CD4-positive, alpha-beta T cell treated with Interleukin-4 for 1 hour (primary cell): Measurements from ENCODE around the gene ADARB1.
A peak's percentile ranks its signal among the peaks of the same experiment; 100 is the strongest.

Source experiments
- DNase-seq, 2 donors: peaks; one replicate each; pipeline ENCODE4 v3.0.0-alpha.2; 2020 to 2022

Gene ADARB1

DNA sequence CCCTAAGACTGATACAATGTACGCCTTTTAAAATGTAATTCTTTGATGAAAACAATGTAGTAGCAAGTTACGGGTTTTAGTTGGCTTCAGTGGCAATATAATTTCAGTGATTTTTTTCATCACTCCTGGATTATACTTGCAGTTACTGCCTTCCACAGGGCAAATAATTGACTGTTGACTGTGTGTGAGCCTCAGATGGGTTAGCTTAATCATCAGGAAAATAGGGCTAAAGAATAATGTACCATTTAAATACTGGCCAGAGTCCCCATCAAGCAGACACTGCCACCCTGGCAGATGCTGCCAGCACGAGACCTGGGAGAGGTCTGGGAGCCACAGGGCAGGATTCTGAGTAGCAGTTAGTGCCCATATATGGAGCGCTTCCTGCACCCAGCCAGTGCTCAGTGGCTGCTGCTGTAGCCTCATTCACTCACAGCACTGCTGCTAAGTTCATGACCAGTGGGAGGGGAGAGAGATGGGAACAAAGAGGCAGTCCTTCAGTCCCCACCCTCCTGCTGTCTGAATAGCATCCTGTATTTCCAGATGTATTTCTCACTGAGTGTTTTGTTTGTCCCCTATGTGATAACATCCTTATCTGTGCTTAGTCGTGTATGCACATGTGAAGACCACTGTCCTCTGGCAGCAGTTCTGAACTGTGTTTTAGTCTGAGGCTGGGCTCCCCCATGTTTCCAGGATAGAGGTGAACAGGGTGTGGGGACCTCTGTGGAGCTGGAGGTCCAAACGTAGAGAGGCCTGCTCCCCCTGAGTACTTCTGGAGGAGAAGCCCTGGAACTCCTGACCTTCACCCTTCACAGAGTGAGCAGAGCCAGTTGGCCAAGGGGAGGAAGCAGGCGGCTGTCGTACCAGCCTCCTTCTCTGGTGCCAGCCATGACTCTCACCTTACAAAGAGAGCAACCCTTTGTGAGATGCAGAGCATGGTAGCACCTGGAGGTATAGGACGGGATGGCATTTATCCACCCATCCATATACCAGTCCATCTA, 80.4 kb downstream of the ADARB1 start:
- peak in 1 of 2 donors; percentile 57 for DNase-seq

- no peak for DNase-seq
Measured at GRCh38 chr21:45155910-45156309, 81.5 kb downstream of the ADARB1 start.

DNA sequence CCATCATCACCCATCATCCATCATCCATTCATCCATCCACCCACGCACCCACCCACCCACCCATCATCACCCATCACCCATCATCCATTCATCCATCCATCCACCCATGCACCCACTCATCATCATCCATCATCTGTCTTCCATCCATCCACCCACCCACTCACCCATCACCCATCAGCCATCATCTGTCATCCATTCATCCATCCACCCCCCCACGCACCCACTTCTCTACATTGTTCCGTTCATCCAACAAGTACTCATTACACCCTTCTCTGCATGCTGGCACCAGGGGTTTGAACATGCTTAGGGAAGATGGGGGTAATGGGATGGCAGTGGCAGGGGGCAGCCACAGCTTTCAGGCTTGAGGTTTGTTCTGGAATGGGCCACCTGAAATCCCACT, 82.1 kb downstream of the ADARB1 start:
- DNase-seq = no peak

GRCh38 chr21:45157932-45158331, 83.6 kb downstream of the ADARB1 start:
- no peak for DNase-seq

- DNase-seq = no peak
Measured at GRCh38 chr21:45158491-45159423, 84.4 kb downstream of the ADARB1 start.

DNA sequence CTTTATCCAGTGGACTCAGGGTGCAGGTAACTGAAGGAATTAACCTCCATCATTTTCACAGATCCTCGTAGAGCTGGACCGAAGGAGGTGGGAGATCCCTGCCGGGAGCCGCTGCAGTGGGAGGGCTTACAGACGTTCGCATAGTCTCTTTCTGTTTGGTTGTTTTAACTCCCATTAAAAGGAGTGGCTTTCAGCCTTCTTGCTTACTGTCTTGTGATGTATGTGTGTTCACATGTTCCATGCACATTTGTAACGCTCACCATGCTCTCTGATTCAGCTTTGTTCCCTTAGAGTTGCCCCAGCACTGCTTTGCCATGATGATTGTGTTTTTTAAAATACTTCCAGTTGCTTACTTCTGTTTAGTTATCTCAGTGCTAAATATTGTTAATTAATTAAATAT, 85.8 kb downstream of the ADARB1 start:
- DNase-seq = no peak

GRCh38 chr21:45161038-45161945, 86.9 kb downstream of the ADARB1 start:
- no peak for DNase-seq

- no peak for DNase-seq
Measured at GRCh38 chr21:45162115-45162514, 87.7 kb downstream of the ADARB1 start.

GRCh38 chr21:45162809-45163208, 88.4 kb downstream of the ADARB1 start:
- no peak for DNase-seq

- DNase-seq = no peak
Measured at GRCh38 chr21:45163413-45164123, 89.2 kb downstream of the ADARB1 start.

- DNase-seq = no peak
Measured at GRCh38 chr21:45164124-45164511, 89.7 kb downstream of the ADARB1 start.

- DNase-seq = no peak
Measured at GRCh38 chr21:45164838-45165237, 90.5 kb downstream of the ADARB1 start.

GRCh38 chr21:45166931-45167330, 92.6 kb downstream of the ADARB1 start:
- DNase-seq = no peak

DNA sequence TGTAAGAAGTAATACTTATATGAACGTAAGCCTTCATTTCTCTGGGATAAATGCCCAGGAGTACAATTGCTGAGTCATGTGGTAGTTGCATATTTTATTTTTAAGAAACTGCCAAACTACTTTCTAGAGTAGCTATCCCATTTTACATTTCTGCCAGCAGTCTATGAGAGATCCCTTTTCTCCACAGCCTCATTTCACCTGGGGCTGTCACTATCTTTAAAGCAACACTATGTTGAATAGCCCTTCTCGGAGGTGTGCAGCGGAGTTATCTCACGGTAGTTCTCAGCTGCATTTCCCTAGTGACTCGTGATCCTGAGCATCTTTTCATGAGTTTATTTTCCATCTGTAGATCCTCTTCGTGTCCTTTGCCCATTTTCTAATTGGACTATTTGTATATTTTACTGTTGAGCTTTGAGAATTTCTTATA, 93.4 kb downstream of the ADARB1 start:
- DNase-seq = no peak

- DNase-seq = no peak
Measured at GRCh38 chr21:45168522-45168921, 94.1 kb downstream of the ADARB1 start.

DNA sequence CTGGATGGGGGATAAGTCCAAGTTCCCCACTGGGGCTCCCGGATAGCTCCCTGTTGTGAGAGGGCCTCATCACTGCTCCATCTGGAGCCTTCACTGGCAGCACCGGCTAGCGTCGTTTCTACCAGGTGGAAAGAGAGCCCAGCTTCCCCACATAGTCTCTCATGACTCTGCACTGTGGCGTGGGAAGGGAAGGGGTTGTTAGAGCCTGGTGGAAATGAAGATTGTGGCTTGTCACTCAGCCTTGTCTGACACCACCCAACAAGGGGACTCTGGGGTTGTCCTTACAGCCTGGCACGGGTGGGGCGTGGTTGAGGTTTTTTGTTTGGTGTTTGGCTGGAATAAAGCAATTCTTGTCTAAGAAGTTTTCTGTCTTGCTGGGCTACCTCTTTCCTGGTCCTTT, 94.6 kb downstream of the ADARB1 start:
- DNase-seq = peak in 1 of 2 donors; percentile 6

DNA sequence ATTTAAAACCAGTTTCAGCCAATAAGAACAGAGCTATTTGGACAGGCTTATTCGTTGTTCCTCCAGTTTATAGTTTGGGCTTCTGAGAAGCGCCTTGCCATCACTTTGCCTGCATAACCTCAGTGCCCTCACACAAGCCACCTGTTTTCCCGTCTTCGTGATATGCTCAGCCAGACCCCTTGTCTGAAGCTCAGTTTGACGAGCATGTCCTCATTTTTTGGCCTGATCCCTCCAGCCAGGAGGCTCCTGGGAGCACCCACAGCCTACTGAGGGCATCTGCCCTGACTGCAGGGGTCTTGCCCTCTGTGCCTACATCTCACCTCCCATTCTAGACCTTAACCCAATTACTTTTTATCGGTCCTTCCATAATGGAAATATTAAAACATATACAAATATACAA, 95.3 kb downstream of the ADARB1 start:
- DNase-seq = no peak

GRCh38 chr21:45170987-45171386, 96.6 kb downstream of the ADARB1 start:
- DNase-seq = no peak

- no peak for DNase-seq
Measured at GRCh38 chr21:45172420-45172819, 98.0 kb downstream of the ADARB1 start.

GRCh38 chr21:45175326-45176095, 101.1 kb downstream of the ADARB1 start:
- DNase-seq = no peak

DNA sequence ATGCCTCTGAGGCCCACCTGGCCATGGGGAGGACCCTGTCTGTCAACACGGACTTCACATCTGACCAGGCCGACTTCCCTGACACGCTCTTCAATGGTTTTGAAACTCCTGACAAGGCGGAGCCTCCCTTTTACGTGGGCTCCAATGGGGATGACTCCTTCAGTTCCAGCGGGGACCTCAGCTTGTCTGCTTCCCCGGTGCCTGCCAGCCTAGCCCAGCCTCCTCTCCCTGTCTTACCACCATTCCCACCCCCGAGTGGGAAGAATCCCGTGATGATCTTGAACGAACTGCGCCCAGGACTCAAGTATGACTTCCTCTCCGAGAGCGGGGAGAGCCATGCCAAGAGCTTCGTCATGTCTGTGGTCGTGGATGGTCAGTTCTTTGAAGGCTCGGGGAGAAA, 101.8 kb downstream of the ADARB1 start:
- DNase-seq = no peak
